HCT116 (cell line): ENCODE data around the gene POLDIP2. TPM values are rescaled to one million over a fixed set of nuclear protein-coding genes. Genes with fewer than 3 reads are reported as not detected.

Experiments used
- ATAC-seq: fragments of 200-7000 bp; cut with Tn5 transposase; 2 replicates; pipeline ENCODE4 v1.9.1; 2020; ENCODE audit warnings: mild to moderate bottlenecking, moderate library complexity
- BruUV-seq: library from RNA; stranded (reverse); fragments of 400-500 nt; replicated peaks from 2 replicates; lab custom pipeline; 2021; lab: Mats Ljungman, UMichigan
- CTCF ChIA-PET: fragments of 300-600 bp; sonication (Branson Sonifier 250); formaldehyde crosslinking; loops from one replicate; lab custom pipeline; 2021; ENCODE audit warnings: antibody characterized with exemption; lab: Charles Lee
- POLR2A ChIA-PET: fragments of 300-600, 350-600 bp; sonication (Branson Sonifier 250); formaldehyde crosslinking; loops from one replicate; lab custom pipeline; 2021; ENCODE audit warnings: antibody characterized with exemption; lab: Charles Lee
- RAD21 ChIA-PET, 2 experiments: fragments of 300-600 bp; sonication (Branson Sonifier 250); formaldehyde crosslinking; loops; one replicate each; lab custom pipeline; 2023; ENCODE audit warnings: low total read pairs in 2 of 2; ENCODE audit not compliant: uncharacterized antibody in 2 of 2, unreplicated experiment in 2 of 2, low non-redundant PET in 1 of 2; lab: Charles Lee
- DNase-seq: peaks from one replicate; pipeline ENCODE4 v3.0.0-alpha.2; 2010; ENCODE audit warnings: low read depth, low spot score
- H2AFZ ChIP-seq: fragments of 200-600 bp; shearing (Covaris generic), sonication (generic); 2 replicates; pipeline ENCODE4 v1.6.1; 2017; ENCODE audit warnings: low read depth, mixed run types, mixed read lengths, antibody characterized with exemption, low read length; ENCODE audit not compliant: poor library complexity, severe bottlenecking
- H3K27ac ChIP-seq: 2 replicates; pipeline ENCODE4 v1.5.1; 2012; ENCODE audit warnings: low read depth, low read length
- H3K27me3 ChIP-seq: fragments of 200-600 bp; sonication (generic); 2 replicates; pipeline ENCODE4 v1.6.1; 2016; ENCODE audit warnings: mixed run types, low read length, mixed read lengths; ENCODE audit not compliant: insufficient read depth
- H3K36me3 ChIP-seq, 2 experiments: fragments of 200-500 bp in 1 of 2; fragments of 200-600 bp in 1 of 2; sonication (Bioruptor generic) in 1 of 2; sonication (generic) in 1 of 2; 2 replicates each; pipeline versions ENCODE4 v1.5.1 to v1.6.1; 2014 to 2016; ENCODE audit warnings: low read length in 2 of 2, inconsistent platforms in 1 of 2, mixed read lengths in 1 of 2, mixed run types in 1 of 2; ENCODE audit not compliant: insufficient read depth in 2 of 2, control insufficient read depth in 1 of 2
- H3K4me1 ChIP-seq, 2 experiments: fragments of 200-600 bp in 1 of 2; sonication (generic) in 1 of 2; 2 replicates each; pipeline versions ENCODE4 v1.5.1 to v1.6.1; 2012 to 2017; ENCODE audit warnings: low read length in 2 of 2, inconsistent platforms in 1 of 2, mild to moderate bottlenecking in 1 of 2, mixed read lengths in 1 of 2, mixed run types in 1 of 2, moderate library complexity in 1 of 2; ENCODE audit not compliant: insufficient read depth in 2 of 2, control insufficient read depth in 1 of 2
- H3K4me2 ChIP-seq: fragments of 200-600 bp; sonication (generic); 2 replicates; pipeline ENCODE4 v1.6.1; 2017; ENCODE audit warnings: mixed run types, low read length, mixed read lengths
- H3K4me3 ChIP-seq, 2 experiments: fragments of 200-600 bp in 1 of 2; sonication (generic) in 1 of 2; replicated peaks in 1 of 2; 2 replicates each; pipeline ENCODE4 v1.5.1; 2011 to 2016; ENCODE audit warnings: low read length in 2 of 2, control low read depth in 1 of 2, low read depth in 1 of 2, mild to moderate bottlenecking in 1 of 2, mixed read lengths in 1 of 2, mixed run types in 1 of 2
- H3K79me2 ChIP-seq: fragments of 200-600 bp; sonication (generic); 2 replicates; pipeline ENCODE4 v1.6.1; 2017; ENCODE audit warnings: mild to moderate bottlenecking, mixed run types, low read length, moderate library complexity, mixed read lengths; ENCODE audit not compliant: insufficient read depth
- H3K9ac ChIP-seq: fragments of 200-600 bp; sonication (generic); 2 replicates; pipeline ENCODE4 v1.6.1; 2016; ENCODE audit warnings: low read length, mixed read lengths
- H3K9me2 ChIP-seq: fragments of 200-600 bp; sonication (generic), shearing (Covaris generic); 2 replicates; pipeline ENCODE4 v1.6.1; 2017; ENCODE audit warnings: mixed run types, mild to moderate bottlenecking, moderate library complexity; ENCODE audit not compliant: insufficient read depth
- H3K9me3 ChIP-seq, 2 experiments: fragments of 200-500 bp in 1 of 2; fragments of 200-600 bp in 1 of 2; sonication (Bioruptor generic) in 1 of 2; sonication (generic) in 1 of 2; 2 replicates each; pipeline ENCODE4 v1.6.1; 2014 to 2017; ENCODE audit warnings: low read length in 2 of 2, mixed read lengths in 2 of 2, inconsistent platforms in 1 of 2, low read depth in 1 of 2, mild to moderate bottlenecking in 1 of 2, mixed run types in 1 of 2, moderate library complexity in 1 of 2; ENCODE audit not compliant: control insufficient read depth in 1 of 2, insufficient read depth in 1 of 2
- H4K20me1 ChIP-seq: fragments of 200-600 bp; sonication (generic), shearing (Covaris generic); 2 replicates; pipeline ENCODE4 v1.6.1; 2017; ENCODE audit warnings: mixed run types, mild to moderate bottlenecking, moderate library complexity; ENCODE audit not compliant: insufficient read depth
- ELF1 ChIP-seq: IDR thresholded peaks from 2 replicates; pipeline ENCODE4 v1.6.1; 2012; ENCODE audit warnings: low read depth, borderline replicate concordance
- EZH2phosphoT487 ChIP-seq: fragments of 200-600 bp; IDR thresholded peaks from 2 replicates; pipeline ENCODE4 v1.6.1; 2018; ENCODE audit warnings: antibody characterized with exemption, borderline replicate concordance
- JUND ChIP-seq: IDR thresholded peaks from 2 replicates; pipeline ENCODE4 v1.6.1; 2012
- POLR2AphosphoS5 ChIP-seq: IDR thresholded peaks from 2 replicates; pipeline ENCODE4 v1.6.1; 2011; ENCODE audit warnings: mild to moderate bottlenecking, low read depth, low read length, moderate library complexity
- RAD21 ChIP-seq: IDR thresholded peaks from 2 replicates; pipeline ENCODE4 v1.6.1; 2012; ENCODE audit warnings: low read depth, mild to moderate bottlenecking
- SIN3A ChIP-seq: IDR thresholded peaks from 2 replicates; pipeline ENCODE4 v1.6.1; 2012; ENCODE audit warnings: low read depth
- SP1 ChIP-seq: IDR thresholded peaks from 2 replicates; pipeline ENCODE4 v1.6.1; 2012; ENCODE audit warnings: low read depth
- TCF7L2 ChIP-seq: IDR thresholded peaks from 2 replicates; pipeline ENCODE4 v1.7.0; 2011; ENCODE audit warnings: borderline replicate concordance, inconsistent platforms; ENCODE audit not compliant: insufficient read depth, insufficient read length; ENCODE audit errors: extremely low read depth
- ZFX ChIP-seq: fragments of 450-650 bp; IDR thresholded peaks from 2 replicates; pipeline ENCODE4 v1.6.1; 2017
- ZNF274 ChIP-seq: fragments of 200-500 bp; sonication (Bioruptor generic); IDR thresholded peaks from 2 replicates; pipeline ENCODE4 v1.6.1; 2014; ENCODE audit warnings: mild to moderate bottlenecking, low read depth, low read length, inconsistent platforms
- intact Hi-C: fragments of 100-400 bp; cut with micrococcal nuclease; formaldehyde crosslinking; loops from 2 replicates; pipeline ENCODE4 v1.10.0; 2022
- total RNA-seq: library from RNA; stranded (reverse); gene quantifications from one replicate; pipeline ENCODE4 v1.2.1, GENCODE V29; 2021; ENCODE audit not compliant: unreplicated experiment
- TF ChIP-seq, protein P1 (sequence below): IDR thresholded peaks from 2 replicates; pipeline ENCODE4 v1.6.1; 2012

POLDIP2 gene
- total RNA-seq, 1 experiment from 2014 or later, result 78.0 TPM

DNA sequence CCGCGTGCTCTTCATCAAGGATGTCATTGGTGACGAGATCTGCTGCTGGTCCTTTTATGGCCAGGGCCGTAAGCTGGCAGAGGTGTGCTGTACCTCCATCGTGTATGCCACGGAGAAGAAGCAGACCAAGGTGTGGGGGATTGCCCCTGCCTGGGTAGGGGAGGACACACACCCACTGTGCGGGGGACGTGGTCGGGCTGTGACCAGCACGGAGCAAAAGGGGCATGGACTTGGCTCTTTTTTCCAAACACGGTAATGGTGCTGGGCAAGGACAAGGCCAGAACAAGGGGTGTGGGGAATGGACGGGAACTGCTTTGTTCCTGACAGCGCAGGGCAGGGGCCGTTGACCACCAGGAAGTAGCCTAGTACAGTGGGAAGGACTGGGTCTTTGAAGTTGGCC is 15.0 kb downstream of the POLDIP2 start:
- CTCF ChIA-PET, result no interaction called here
- peaks cover 2 to 20% of the 10 kb centered on the region in 2 experiments for H3K4me1 ChIP-seq

DNA sequence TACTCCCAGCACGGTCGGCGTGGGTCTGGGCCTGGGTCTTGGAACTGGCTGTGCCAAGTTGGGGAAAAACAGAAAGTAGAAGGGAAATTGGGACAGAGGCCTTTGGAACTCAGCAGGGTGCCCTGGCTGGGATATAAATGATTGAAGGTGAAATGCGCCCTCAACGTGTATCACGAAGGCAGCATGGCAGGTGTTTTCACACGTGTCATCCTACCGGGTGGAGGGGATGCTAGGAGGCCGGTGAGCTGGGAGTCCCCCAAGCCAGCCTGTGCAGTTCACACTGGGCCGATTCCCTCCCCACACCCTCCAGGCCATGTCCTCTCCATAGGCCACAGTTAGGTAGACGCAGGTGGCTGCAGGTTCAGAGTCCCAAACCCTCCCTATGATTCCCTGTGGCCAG is 15.8 kb downstream of the POLDIP2 start:
- Histone ChIP-seq H3K4me3 (no peak overlapping the region), H3K36me3 (peaks cover 27 to 38% of the 10 kb centered on the region in 2 experiments), H3K27me3 (no peaks in the 10 kb centered on the region), H3K9me2 (no peaks in the 10 kb centered on the region), H3K4me2 (no peak overlapping the region), H3K27ac (no peak overlapping the region), H2AFZ (no peak overlapping the region), H3K4me1 (peaks cover 10 to 23% of the 10 kb centered on the region in 2 experiments), H3K79me2 (peaks cover 27% of the 10 kb centered on the region), H3K9ac (no peak overlapping the region)
- intact Hi-C loops, result no loop called here
- no TSS peak for BruUV-seq
- no peak for ATAC-seq
- POLR2A ChIA-PET, result no interaction called here
- TF ChIP-seq ZFX (no peak), SIN3A (no peak)
- TF ChIP-seq, all 23 proteins: peak for 0
- CTCF ChIA-PET, result no interaction called here
- Histone ChIP-seq H4K20me1 (no peaks in the 10 kb centered on the region), H3K9me3 (no peaks in the 10 kb centered on the region)
- DNase-seq, result no peak
- RAD21 ChIA-PET, result no interaction called here

More for the DNA sequence above, 15.0 kb downstream of the POLDIP2 start:
- peaks cover 30 to 46% of the 10 kb centered on the region in 2 experiments for H3K36me3 ChIP-seq
- no peak overlapping the region for H3K9ac ChIP-seq
- intact Hi-C loops, result no loop called here
- no peaks in the 10 kb centered on the region for H3K27me3 ChIP-seq
- ATAC-seq, result no peak
- H3K4me3 ChIP-seq, result no peak overlapping the region
- no peaks in the 10 kb centered on the region for H3K9me2 ChIP-seq
- POLR2A ChIA-PET, result no interaction called here
- no peak overlapping the region for H3K27ac ChIP-seq
- DNase-seq, result no peak
- BruUV-seq, result no TSS peak
- H2AFZ ChIP-seq, result no peak overlapping the region
- peaks cover 19% of the 10 kb centered on the region for H3K79me2 ChIP-seq
- TF ChIP-seq EZH2phosphoT487 (no peak), ZNF274 (no peak), POLR2AphosphoS5 (no peak), RAD21 (no peak), ZFX (no peak), JUND (no peak), SP1 (no peak), TCF7L2 (no peak), ELF1 (no peak)
- TF ChIP-seq, protein P1, sequence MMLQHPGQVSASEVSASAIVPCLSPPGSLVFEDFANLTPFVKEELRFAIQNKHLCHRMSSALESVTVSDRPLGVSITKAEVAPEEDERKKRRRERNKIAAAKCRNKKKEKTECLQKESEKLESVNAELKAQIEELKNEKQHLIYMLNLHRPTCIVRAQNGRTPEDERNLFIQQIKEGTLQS, result no peak
- no peaks in the 10 kb centered on the region for H4K20me1 ChIP-seq
- no peaks in the 10 kb centered on the region for H3K9me3 ChIP-seq
- RAD21 ChIA-PET, result no interaction called here
- H3K4me2 ChIP-seq, result no peak overlapping the region
